Suprapubic skin (tissue), 4 donors: ENCODE results near the gene RGMA. TPM values are rescaled to one million over a fixed set of nuclear protein-coding genes. Genes with fewer than 3 reads are reported as not detected.

ENCODE experiments used
- DNase-seq, 2 donors: peaks; one replicate each; pipeline ENCODE4 v3.0.0-alpha.2; 2019; ENCODE audit warnings: low spot score in 2 of 2
- H3K27ac ChIP-seq: fragments of 200-600 bp; sonication (generic); one replicate; pipeline ENCODE4 v1.5.1; 2019
- H3K27me3 ChIP-seq: fragments of 200-600 bp; sonication (generic); one replicate; pipeline ENCODE4 v1.5.1; 2019
- H3K36me3 ChIP-seq: fragments of 200-600 bp; sonication (generic); one replicate; pipeline ENCODE4 v1.5.1; 2019
- H3K4me1 ChIP-seq: fragments of 200-600 bp; sonication (generic); one replicate; pipeline ENCODE4 v1.5.1; 2019
- H3K4me3 ChIP-seq: fragments of 200-600 bp; sonication (generic); one replicate; pipeline ENCODE4 v1.5.1; 2019; ENCODE audit warnings: mild to moderate bottlenecking
- H3K9me3 ChIP-seq: fragments of 200-600 bp; sonication (generic); one replicate; pipeline ENCODE4 v1.5.1; 2019
- CTCF ChIP-seq, 2 donors: fragments of 200-600 bp in 1 of 2; fragments of 450-650 bp in 1 of 2; sonication (generic) in 1 of 2; IDR thresholded peaks; one replicate each; pipeline ENCODE4 v1.5.1; 2016 to 2019; ENCODE audit warnings: antibody characterized with exemption in 2 of 2, mild to moderate bottlenecking in 1 of 2, moderate library complexity in 1 of 2
- EP300 ChIP-seq: sonication (generic); formaldehyde crosslinking; IDR thresholded peaks from one replicate; pipeline ENCODE4 v1.6.1; 2017; ENCODE audit warnings: antibody characterized with exemption
- POLR2A ChIP-seq, 2 donors: fragments of 450-650 bp; IDR thresholded peaks; one replicate each; pipeline ENCODE4 v1.6.1; 2017; ENCODE audit warnings: antibody characterized with exemption in 2 of 2, mild to moderate bottlenecking in 2 of 2, moderate library complexity in 2 of 2
- POLR2AphosphoS5 ChIP-seq, 3 donors: sonication (generic); formaldehyde crosslinking; IDR thresholded peaks; one replicate each; pipeline ENCODE4 v1.6.1; 2017; ENCODE audit warnings: antibody characterized with exemption in 3 of 3
- WGBS: methylation state at CpG from one replicate; pipeline ENCODE4 v1.1.5; 2018; 5-methylcytosine and 5-hydroxymethylcytosine counted together
- total RNA-seq, 4 donors: library from RNA; depleted of rRNA; stranded (reverse); fragments of >200 nt; gene quantifications; one replicate each; pipeline ENCODE4 v1.1.0, GENCODE V29; 2016

The RGMA gene
- total RNA-seq, 4 donors from 2014 or later = 11.1 to 18.7 (median 15.6) TPM

- Histone ChIP-seq H3K9me3 (no peaks in the 10 kb centered on the region), H3K27ac (peak overlapping the region; percentile 1), H3K4me1 (peaks cover 21% of the 10 kb centered on the region), H3K4me3 (no peak overlapping the region), H3K27me3 (no peaks in the 10 kb centered on the region), H3K36me3 (no peaks in the 10 kb centered on the region)
- no peak for TF ChIP-seq CTCF (IDR thresholded peaks at IDR 0.05)
- TF ChIP-seq EP300 = no peak
- TF ChIP-seq POLR2AphosphoS5 (IDR thresholded peaks at IDR 0.05) = no peak
- TF ChIP-seq POLR2A (IDR thresholded peaks at IDR 0.05) = no peak
- WGBS = 72% methylated on average over 25 of the region's 29 CpGs
- DNase-seq = peak; percentile 72 to 87
These were observed 51.8 kb downstream of the RGMA start for GRCh38 chr15:93036951-93037819.

- Histone ChIP-seq H3K36me3 (no peaks in the 10 kb centered on the region), H3K4me1 (peaks cover 18% of the 10 kb centered on the region), H3K27me3 (no peaks in the 10 kb centered on the region), H3K9me3 (no peaks in the 10 kb centered on the region), H3K27ac (no peak overlapping the region), H3K4me3 (no peak overlapping the region)
- peak; percentile 62 to 71 for DNase-seq
- TF ChIP-seq CTCF (IDR thresholded peaks at IDR 0.05) (peak; percentile 40 to 47), POLR2AphosphoS5 (IDR thresholded peaks at IDR 0.05) (no peak)
- WGBS = 72% methylated on average over 24 of the region's 32 CpGs
These were observed 52.8 kb downstream of the RGMA start for GRCh38 chr15:93035953-93036810.

- peak in 1 of 2 donors; percentile 55 for DNase-seq
- WGBS = 91% methylated on average over 11 of the region's 18 CpGs
- H3K4me1 ChIP-seq = peaks cover 24% of the 10 kb centered on the region
- H3K9me3 ChIP-seq = no peaks in the 10 kb centered on the region
- no peaks in the 10 kb centered on the region for H3K27me3 ChIP-seq
- TF ChIP-seq EP300 = no peak
- no peak for TF ChIP-seq POLR2A (IDR thresholded peaks at IDR 0.05)
- no peak for TF ChIP-seq CTCF (IDR thresholded peaks at IDR 0.05)
- no peak for TF ChIP-seq POLR2AphosphoS5 (IDR thresholded peaks at IDR 0.05)
- no peak overlapping the region for H3K4me3 ChIP-seq
- H3K36me3 ChIP-seq = no peaks in the 10 kb centered on the region
- H3K27ac ChIP-seq = no peak overlapping the region
These were observed 53.7 kb downstream of the RGMA start for GRCh38 chr15:93035092-93035915.

GRCh38 chr15:93034512-93034911 is 54.5 kb downstream of the RGMA start:
- no peak overlapping the region for H3K4me3 ChIP-seq
- no peaks in the 10 kb centered on the region for H3K36me3 ChIP-seq
- H3K27ac ChIP-seq = no peak overlapping the region
- H3K9me3 ChIP-seq = no peaks in the 10 kb centered on the region
- peak in 1 of 2 donors; percentile 54 for DNase-seq
- TF ChIP-seq CTCF (IDR thresholded peaks at IDR 0.05) (no peak), EP300 (no peak), POLR2A (IDR thresholded peaks at IDR 0.05) (no peak), POLR2AphosphoS5 (IDR thresholded peaks at IDR 0.05) (no peak)
- 88% methylated on average over 7 of the region's 7 CpGs for WGBS
- H3K27me3 ChIP-seq = no peaks in the 10 kb centered on the region
- peaks cover 32% of the 10 kb centered on the region for H3K4me1 ChIP-seq
